Prostate gland (tissue), 2 donors: ENCODE data around the gene QSER1.

Experiments used
- CTCF ChIP-seq, 4 experiments: fragments of 200-600 bp in 2 of 4; fragments of 450-650 bp in 2 of 4; sonication (generic) in 2 of 4; IDR thresholded peaks; 1 replicate in 3 of 4; 2 replicates in 1 of 4; pipeline ENCODE4 v1.5.1; 2016 to 2019; ENCODE audit warnings: antibody characterized with exemption in 4 of 4, mild to moderate bottlenecking in 2 of 4, moderate library complexity in 2 of 4
- POLR2A ChIP-seq: fragments of 450-650 bp; IDR thresholded peaks from one replicate; pipeline ENCODE4 v1.6.1; 2016; ENCODE audit warnings: antibody characterized with exemption, mild to moderate bottlenecking
- POLR2AphosphoS5 ChIP-seq: sonication (generic); formaldehyde crosslinking; IDR thresholded peaks from one replicate; pipeline ENCODE4 v1.6.1; 2017; ENCODE audit warnings: antibody characterized with exemption

- TF ChIP-seq POLR2AphosphoS5 (no peak), CTCF (IDR thresholded peaks at IDR 0.05) (no peak), POLR2A (no peak)
These were observed 1.7 kb downstream of the QSER1 start for GRCh38 chr11:32894149-32894827.
